H1 (cell line): ENCODE measurements around the gene SZT2. TPM values are rescaled to one million over a fixed set of nuclear protein-coding genes. Genes with fewer than 3 reads are reported as not detected.

Experiments
- CTCF ChIA-PET: fragments of 300-600 bp; sonication (Branson Sonifier 250); formaldehyde crosslinking; loops from one replicate; lab custom pipeline; 2021; ENCODE audit not compliant: partially characterized antibody; lab: Charles Lee
- POLR2A ChIA-PET: fragments of 300-600 bp; sonication (Branson Sonifier 250); formaldehyde crosslinking; loops from one replicate; lab custom pipeline; 2021; ENCODE audit warnings: inconsistent platforms; ENCODE audit not compliant: partially characterized antibody; lab: Charles Lee
- DNase-seq, 2 experiments: peaks; one replicate each; pipeline versions ENCODE4 v3.0.0 to v3.0.0-alpha.2; 2010 to 2022; ENCODE audit warnings: low spot score in 2 of 2, low read depth in 1 of 2, mixed read lengths in 1 of 2
- FAIRE-seq: peaks from 2 replicates; lab custom pipeline; 2011; peaks lifted over from hg19 to GRCh38; lab: Jason Lieb, UNC
- H2AFZ ChIP-seq: 2 replicates; pipeline ENCODE4 v1.8.1; 2012; ENCODE audit warnings: low read length, inconsistent platforms
- H2AK5ac ChIP-seq: 2 replicates; pipeline ENCODE4 v1.6.1; 2013; ENCODE audit warnings: low read depth, low read length
- H2BK120ac ChIP-seq: replicated peaks from 2 replicates; pipeline ENCODE3; 2013; ENCODE audit warnings: low read depth, low read length, inconsistent platforms
- H2BK12ac ChIP-seq: 2 replicates; pipeline ENCODE4 v1.6.1; 2013; ENCODE audit warnings: low read depth, low read length
- H2BK15ac ChIP-seq: 2 replicates; pipeline ENCODE4 v1.6.1; 2013; ENCODE audit warnings: low read length
- H2BK20ac ChIP-seq: 2 replicates; pipeline ENCODE4 v1.6.1; 2013; ENCODE audit warnings: low read length
- H2BK5ac ChIP-seq: 2 replicates; pipeline ENCODE4 v1.6.1; 2013; ENCODE audit warnings: low read depth, low read length
- H3K14ac ChIP-seq: 2 replicates; pipeline ENCODE4 v1.6.1; 2013; ENCODE audit warnings: inconsistent platforms; ENCODE audit not compliant: insufficient read length
- H3K18ac ChIP-seq: 2 replicates; pipeline ENCODE4 v1.6.1; 2013; ENCODE audit warnings: low read length; ENCODE audit errors: extremely low read depth
- H3K23ac ChIP-seq: 2 replicates; pipeline ENCODE4 v1.6.1; 2013; ENCODE audit warnings: inconsistent platforms; ENCODE audit not compliant: insufficient read length
- H3K23me2 ChIP-seq: 2 replicates; pipeline ENCODE4 v1.6.1; 2013; ENCODE audit warnings: low read depth, low read length
- H3K27ac ChIP-seq: 2 replicates; pipeline ENCODE4 v1.6.1; 2011; ENCODE audit warnings: low read depth, low read length, inconsistent platforms
- H3K27me3 ChIP-seq, 4 experiments: replicated peaks in 1 of 4; 1 replicate in 1 of 4; 2 replicates in 3 of 4; pipeline versions ENCODE4 v1.6.1 to v1.8.1; 2011 to 2013; ENCODE audit warnings: low read length in 3 of 4, mild to moderate bottlenecking in 3 of 4, inconsistent platforms in 2 of 4, mixed read lengths in 2 of 4, moderate library complexity in 1 of 4; ENCODE audit not compliant: control insufficient read depth in 3 of 4, insufficient read depth in 3 of 4; ENCODE audit errors: extremely low read depth in 1 of 4
- H3K36me3 ChIP-seq, 4 experiments: 2 replicates each; pipeline versions ENCODE4 v1.6.1 to v1.8.1; 2011 to 2013; ENCODE audit warnings: mild to moderate bottlenecking in 4 of 4, low read length in 3 of 4, moderate library complexity in 2 of 4, control low read depth in 1 of 4, inconsistent platforms in 1 of 4; ENCODE audit not compliant: insufficient read depth in 4 of 4, control insufficient read depth in 2 of 4
- H3K4ac ChIP-seq: replicated peaks from 2 replicates; pipeline ENCODE3; 2013; ENCODE audit warnings: low read length, low read depth, mixed read lengths, inconsistent platforms; ENCODE audit not compliant: insufficient read length
- H3K4me1 ChIP-seq, 4 experiments: replicated peaks in 1 of 4; 1 replicate in 1 of 4; 2 replicates in 3 of 4; pipeline versions ENCODE4 v1.6.1 to v1.8.1; 2011 to 2013; ENCODE audit warnings: low read length in 3 of 4, inconsistent platforms in 2 of 4, mixed read lengths in 1 of 4; ENCODE audit not compliant: insufficient read depth in 4 of 4, control insufficient read depth in 3 of 4
- H3K4me2 ChIP-seq, 2 experiments: 2 replicates each; pipeline versions ENCODE4 v1.6.1 to v1.8.1; 2011 to 2013; ENCODE audit warnings: low read depth in 2 of 2, low read length in 2 of 2, control low read depth in 1 of 2, inconsistent platforms in 1 of 2, mild to moderate bottlenecking in 1 of 2; ENCODE audit not compliant: insufficient read depth in 1 of 2
- H3K4me3 ChIP-seq, 4 experiments: fragments of 200-600, 300-600 bp in 1 of 4; sonication (generic), shearing (Covaris generic), sonication (Bioruptor Twin) in 1 of 4; 2 replicates each; pipeline versions ENCODE4 v1.5.1 to v1.8.1; 2011 to 2016; ENCODE audit warnings: low read length in 4 of 4, low read depth in 3 of 4, control low read depth in 2 of 4, inconsistent platforms in 2 of 4, mild to moderate bottlenecking in 2 of 4, mixed read lengths in 1 of 4, moderate library complexity in 1 of 4; ENCODE audit not compliant: insufficient read depth in 2 of 4; ENCODE audit errors: extremely low read depth in 1 of 4
- H3K56ac ChIP-seq: replicated peaks from 2 replicates; pipeline ENCODE3; 2013; ENCODE audit warnings: low read depth, mild to moderate bottlenecking, mixed read lengths, low read length, inconsistent platforms; ENCODE audit not compliant: insufficient read length
- H3K79me1 ChIP-seq: 2 replicates; pipeline ENCODE4 v1.6.1; 2013; ENCODE audit warnings: low read depth, low read length, control low read depth
- H3K79me2 ChIP-seq, 2 experiments: 2 replicates each; pipeline versions ENCODE4 v1.6.1 to v1.8.1; 2012 to 2013; ENCODE audit warnings: low read length in 2 of 2, mild to moderate bottlenecking in 2 of 2, inconsistent platforms in 1 of 2; ENCODE audit not compliant: insufficient read depth in 2 of 2, control insufficient read depth in 1 of 2
- H3K9ac ChIP-seq, 4 experiments: replicated peaks in 1 of 4; 1 replicate in 1 of 4; 2 replicates in 3 of 4; pipeline versions ENCODE4 v1.6.1 to v1.8.1; 2011 to 2013; ENCODE audit warnings: low read depth in 3 of 4, low read length in 3 of 4, control low read depth in 2 of 4, mild to moderate bottlenecking in 2 of 4, moderate library complexity in 2 of 4, inconsistent platforms in 1 of 4; ENCODE audit errors: extremely low read depth in 1 of 4
- H3K9me3 ChIP-seq, 2 experiments: 2 replicates each; pipeline versions ENCODE4 v1.6.1 to v1.8.1; 2012 to 2013; ENCODE audit warnings: mild to moderate bottlenecking in 2 of 2, moderate library complexity in 2 of 2, control low read depth in 1 of 2, inconsistent platforms in 1 of 2, low read depth in 1 of 2, low read length in 1 of 2, mixed read lengths in 1 of 2; ENCODE audit not compliant: insufficient read depth in 2 of 2
- H4K20me1 ChIP-seq, 2 experiments: replicated peaks in 1 of 2; 2 replicates each; pipeline versions ENCODE3 to v1.8.1; 2011 to 2013; ENCODE audit warnings: inconsistent platforms in 2 of 2, low read length in 2 of 2, mild to moderate bottlenecking in 1 of 2; ENCODE audit not compliant: insufficient read depth in 2 of 2, control insufficient read depth in 1 of 2
- H4K5ac ChIP-seq: 2 replicates; pipeline ENCODE4 v1.6.1; 2013; ENCODE audit warnings: low read length, low read depth, mixed read lengths, inconsistent platforms; ENCODE audit not compliant: insufficient read length
- H4K8ac ChIP-seq: 2 replicates; pipeline ENCODE4 v1.8.0; 2013; ENCODE audit warnings: mild to moderate bottlenecking, moderate library complexity, low read length, inconsistent platforms; ENCODE audit not compliant: insufficient read depth; ENCODE audit errors: extremely low read depth
- H4K91ac ChIP-seq: replicated peaks from 2 replicates; pipeline ENCODE3; 2013; ENCODE audit warnings: low read length, mixed read lengths, inconsistent platforms; ENCODE audit not compliant: insufficient read length
- CHD2 ChIP-seq: IDR thresholded peaks from 2 replicates; pipeline ENCODE4 v1.6.1; 2012; ENCODE audit warnings: low read length, improper control_type of control experiment
- POLR2A ChIP-seq, 2 experiments: IDR thresholded peaks; 1 replicate in 1 of 2; 2 replicates in 1 of 2; pipeline ENCODE4 v1.6.1; 2011; ENCODE audit warnings: low read depth in 2 of 2, low read length in 2 of 2, mild to moderate bottlenecking in 2 of 2; ENCODE audit errors: control extremely low read depth in 1 of 2
- RBBP5 ChIP-seq: IDR thresholded peaks from 2 replicates; pipeline ENCODE4 v1.7.1; 2012; ENCODE audit warnings: low read depth, mild to moderate bottlenecking, inconsistent platforms, low read length, moderate library complexity, borderline replicate concordance
- SIN3A ChIP-seq, 2 experiments: IDR thresholded peaks in 1 of 2; conservative IDR thresholded peaks in 1 of 2; 2 replicates each; pipeline ENCODE4 v1.6.1; 2011 to 2012; ENCODE audit warnings: low read length in 2 of 2, improper control_type of control experiment in 1 of 2, low read depth in 1 of 2, mild to moderate bottlenecking in 1 of 2
- SP1 ChIP-seq: IDR thresholded peaks from 2 replicates; pipeline ENCODE4 v1.6.1; 2011; ENCODE audit warnings: low read depth, low read length
- SP4 ChIP-seq: IDR thresholded peaks from 2 replicates; pipeline ENCODE4 v1.6.1; 2012; ENCODE audit warnings: low read length, inconsistent platforms
- TAF7 ChIP-seq: optimal IDR thresholded peaks from 2 replicates; pipeline ENCODE3; 2011; ENCODE audit warnings: low read depth, mild to moderate bottlenecking, inconsistent platforms, low read length, moderate library complexity, borderline replicate concordance
- WGBS, 2 experiments: shearing (Covaris generic) in 1 of 2; methylation state at CpG; one replicate each; pipeline versions ENCODE4 v1.1.6 to v1.1.7; 2013 to 2015; ENCODE audit warnings: low lambda C conversion rate in 2 of 2, mixed read lengths in 2 of 2, inconsistent platforms in 1 of 2, low coverage in 1 of 2, missing lambda C conversion rate in 1 of 2; ENCODE audit not compliant: insufficient replicate concordance in 2 of 2, insufficient coverage in 1 of 2, insufficient read length in 1 of 2; ENCODE audit errors: extremely low coverage in 1 of 2, missing lambda C conversion rate in 1 of 2; 5-methylcytosine and 5-hydroxymethylcytosine counted together
- polyA plus RNA-seq, 7 experiments: library from polyadenylated mRNA; depleted of rRNA in 3 of 7; stranded (reverse) in 5 of 7; unstranded in 2 of 7; fragments of >200 nt in 5 of 7; fragments of 200-250 nt in 2 of 7; gene quantifications; 1 replicate in 5 of 7; 2 replicates in 1 of 7; 4 replicates in 1 of 7; pipeline versions ENCODE4 v1.2.1 to v1.2.3, GENCODE V29; 2011 to 2013; ENCODE audit warnings: missing spikeins in 2 of 7, mixed read lengths in 2 of 7
- total RNA-seq: library from RNA; stranded (reverse); fragmentation: NEBNext Ultra II Directional; extraction: Animal tissue kit (Norgen Biotek cat#: 25700); gene quantifications from 2 replicates; pipeline ENCODE4 v1.2.1, GENCODE V29; 2021

SZT2 gene
- total and polyA plus RNA-seq, 2 of the 8 experiments (the other 6 are each of a cell fraction or from before 2014, with no cell fraction given) = 4.7 to 12.9 TPM

- H3K9ac ChIP-seq = no peak overlapping the region
- CTCF ChIA-PET = no interaction called here
- no peaks in the 10 kb centered on the region for H3K4me1 ChIP-seq
- no peak overlapping the region for H2BK15ac ChIP-seq
- 89% methylated on average over 9 of the region's 9 CpGs; no CpG with 5 or more reads in 1 of the 2 experiments for WGBS, 2 experiments
- H3K56ac ChIP-seq = no peak overlapping the region
- H4K20me1 ChIP-seq = peaks cover 0 to 4% of the 10 kb centered on the region in 2 experiments
- H2AFZ ChIP-seq = no peak overlapping the region
- POLR2A ChIA-PET = interaction anchor here (1.4 kb wide), 1 partner anchor 11 kb away, joined by 5 read pairs; no protein-coding TSS in a partner anchor
- H3K27ac ChIP-seq = no peak overlapping the region
- FAIRE-seq = no peak
- no peak overlapping the region for H2BK120ac ChIP-seq
- no peak overlapping the region for H3K18ac ChIP-seq
- no peak for DNase-seq
- TF ChIP-seq CHD2 (no peak), SIN3A (conservative IDR thresholded peaks at IDR 0.05 in 1 of 2, IDR thresholded peaks at IDR 0.05 in 1 of 2; ENCODE audit: low read depth in 1 of 2, low read length in 2 of 2) (no peak), RBBP5 (no peak), SP4 (no peak), TAF7 (no peak), POLR2A (IDR thresholded peaks at IDR 0.05; ENCODE audit: control extremely low read depth in 1 of 2, low read depth in 2 of 2, low read length in 2 of 2) (no peak), SP1 (no peak)
- H2BK20ac ChIP-seq = no peak overlapping the region
- H3K27me3 ChIP-seq = no peaks in the 10 kb centered on the region
- peaks cover 2 to 50% (median 24%) of the 10 kb centered on the region in 4 experiments for H3K36me3 ChIP-seq
- H3K4me3 ChIP-seq = no peak overlapping the region
- no peak overlapping the region for H4K8ac ChIP-seq
- H3K23ac ChIP-seq = no peak overlapping the region
- no peak overlapping the region for H3K4ac ChIP-seq
- H3K79me1 ChIP-seq = no peaks in the 10 kb centered on the region
- no peak overlapping the region for H3K4me2 ChIP-seq
- H3K14ac ChIP-seq = no peak overlapping the region
- no peak overlapping the region for H2BK5ac ChIP-seq
- H4K5ac ChIP-seq = no peak overlapping the region
- H2BK12ac ChIP-seq = no peak overlapping the region
- H3K9me3 ChIP-seq = no peaks in the 10 kb centered on the region
- H3K79me2 ChIP-seq = no peaks in the 10 kb centered on the region
- no peak overlapping the region for H4K91ac ChIP-seq
- H2AK5ac ChIP-seq = no peak overlapping the region
- no peaks in the 10 kb centered on the region for H3K23me2 ChIP-seq
Measured at GRCh38 chr1:43431676-43432075, 42.0 kb downstream of the SZT2 start.
